Measurements from ENCODE around the gene CD74. TPM values are rescaled to one million over a fixed set of nuclear protein-coding genes. Genes with fewer than 3 reads are reported as not detected.
A peak's percentile ranks its signal among the peaks of the same experiment; 100 is the strongest.

The CD74 gene
- total RNA-seq, 4 donors from 2014 or later = 123 to 291 (median 160) TPM

GRCh38 chr5:150376799-150377771 is 35.6 kb downstream of the CD74 start:
- ATAC-seq = no peak

DNA sequence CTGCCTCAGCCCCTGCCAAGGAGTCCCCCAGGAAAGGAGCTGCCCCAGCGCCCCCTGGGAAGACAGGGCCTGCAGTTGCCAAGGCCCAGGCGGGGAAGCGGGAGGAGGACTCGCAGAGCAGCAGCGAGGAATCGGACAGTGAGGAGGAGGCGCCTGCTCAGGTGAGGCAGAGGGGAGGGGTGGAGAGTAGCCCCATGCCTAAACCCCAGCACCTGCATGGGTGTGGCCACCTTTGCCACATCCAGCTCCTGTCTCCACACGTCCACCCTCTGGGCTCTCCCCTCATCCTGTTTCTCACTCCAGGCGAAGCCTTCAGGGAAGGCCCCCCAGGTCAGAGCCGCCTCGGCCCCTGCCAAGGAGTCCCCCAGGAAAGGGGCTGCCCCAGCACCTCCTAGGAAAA is 38.1 kb downstream of the CD74 start:
- H3K4me1 ChIP-seq = no peaks in the 10 kb centered on the region
- ATAC-seq (no peak), DNase-seq (no peak)
- no peak overlapping the region for H3K4me3 ChIP-seq
- intact Hi-C loops (cut with DNase I; ENCODE audit: low total_unique reads) = no loop called here
- in situ Hi-C loops (cut with MboI; ENCODE audit: low sequenced_read_pairs in 4 of 4) = no loop called here
- no peak overlapping the region for H3K27ac ChIP-seq
- H3K36me3 ChIP-seq = peaks cover 0 to 99% of the 10 kb centered on the region in 2 donors
- H3K9me3 ChIP-seq = no peaks in the 10 kb centered on the region
- H3K27me3 ChIP-seq = no peaks in the 10 kb centered on the region
- TF ChIP-seq, protein P1, sequence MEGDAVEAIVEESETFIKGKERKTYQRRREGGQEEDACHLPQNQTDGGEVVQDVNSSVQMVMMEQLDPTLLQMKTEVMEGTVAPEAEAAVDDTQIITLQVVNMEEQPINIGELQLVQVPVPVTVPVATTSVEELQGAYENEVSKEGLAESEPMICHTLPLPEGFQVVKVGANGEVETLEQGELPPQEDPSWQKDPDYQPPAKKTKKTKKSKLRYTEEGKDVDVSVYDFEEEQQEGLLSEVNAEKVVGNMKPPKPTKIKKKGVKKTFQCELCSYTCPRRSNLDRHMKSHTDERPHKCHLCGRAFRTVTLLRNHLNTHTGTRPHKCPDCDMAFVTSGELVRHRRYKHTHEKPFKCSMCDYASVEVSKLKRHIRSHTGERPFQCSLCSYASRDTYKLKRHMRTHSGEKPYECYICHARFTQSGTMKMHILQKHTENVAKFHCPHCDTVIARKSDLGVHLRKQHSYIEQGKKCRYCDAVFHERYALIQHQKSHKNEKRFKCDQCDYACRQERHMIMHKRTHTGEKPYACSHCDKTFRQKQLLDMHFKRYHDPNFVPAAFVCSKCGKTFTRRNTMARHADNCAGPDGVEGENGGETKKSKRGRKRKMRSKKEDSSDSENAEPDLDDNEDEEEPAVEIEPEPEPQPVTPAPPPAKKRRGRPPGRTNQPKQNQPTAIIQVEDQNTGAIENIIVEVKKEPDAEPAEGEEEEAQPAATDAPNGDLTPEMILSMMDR (IDR thresholded peaks at IDR 0.05 in 4 of 5, conservative IDR thresholded peaks at IDR 0.05 in 1 of 5) = no peak
- no peak for TF ChIP-seq POLR2A (IDR thresholded peaks at IDR 0.05)

More at GRCh38 chr5:150376799-150377771, 35.6 kb downstream of the CD74 start:
- Histone ChIP-seq H3K4me3 (no peak overlapping the region), H3K4me1 (no peaks in the 10 kb centered on the region), H3K27ac (peak overlapping the region in 1 of 4 donors; percentile 12), H3K36me3 (peaks cover 0 to 99% of the 10 kb centered on the region in 2 donors), H3K27me3 (no peaks in the 10 kb centered on the region), H3K9me3 (no peaks in the 10 kb centered on the region)
- no peak for DNase-seq
- in situ Hi-C loops (cut with MboI; ENCODE audit: low sequenced_read_pairs in 4 of 4) (no loop called here), intact Hi-C loops (cut with DNase I; ENCODE audit: low total_unique reads) (no loop called here)
- no peak for TF ChIP-seq POLR2A (IDR thresholded peaks at IDR 0.05)
- TF ChIP-seq, protein P1 (IDR thresholded peaks at IDR 0.05 in 4 of 5, conservative IDR thresholded peaks at IDR 0.05 in 1 of 5) = no peak

DNA sequence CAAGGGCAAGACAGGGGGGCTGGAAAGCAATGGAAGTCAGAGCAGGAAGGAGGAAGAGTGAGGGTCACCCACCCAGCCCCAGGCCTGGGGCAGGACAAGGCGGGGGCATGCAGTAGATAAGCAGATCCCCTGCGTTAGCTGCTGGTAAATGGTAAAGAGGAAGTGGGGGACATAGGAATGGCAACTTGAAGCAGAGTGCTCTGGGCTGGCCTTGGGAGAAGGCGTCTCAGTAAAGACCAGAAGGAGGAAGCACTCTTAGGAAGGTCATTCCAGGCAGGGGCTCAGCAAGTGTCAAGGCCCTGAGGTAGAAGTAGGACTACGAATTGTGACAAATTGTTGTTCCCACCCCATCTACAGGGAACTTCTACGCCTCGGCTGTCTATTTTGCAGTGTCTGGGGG is 40.1 kb downstream of the CD74 start:
- H3K27ac ChIP-seq = no peak overlapping the region
- in situ Hi-C loops (cut with MboI; ENCODE audit: low sequenced_read_pairs in 4 of 4) = no loop called here
- no peak for DNase-seq

DNA sequence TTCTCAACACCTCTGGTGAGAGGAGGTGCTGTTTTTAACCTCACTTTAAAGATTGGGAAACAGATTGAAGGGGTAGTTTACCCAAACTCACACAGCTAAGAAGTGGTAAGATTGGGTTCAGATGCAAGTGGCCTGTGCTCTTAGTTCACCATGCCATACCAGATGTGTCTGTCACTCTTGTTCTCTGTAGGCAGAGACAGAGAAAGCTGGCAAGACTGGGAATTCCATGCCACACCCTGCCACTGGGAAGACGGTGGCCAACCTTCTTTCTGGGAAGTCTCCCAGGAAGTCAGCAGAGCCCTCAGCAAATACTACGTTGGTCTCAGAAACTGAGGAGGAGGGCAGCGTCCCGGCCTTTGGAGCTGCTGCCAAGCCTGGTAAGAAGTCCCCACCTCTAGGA is 44.2 kb downstream of the CD74 start:
- H3K36me3 ChIP-seq = peaks cover 0 to 93% of the 10 kb centered on the region in 2 donors
- TF ChIP-seq POLR2A (IDR thresholded peaks at IDR 0.05) = no peak
- TF ChIP-seq, protein P1 (IDR thresholded peaks at IDR 0.05 in 4 of 5, conservative IDR thresholded peaks at IDR 0.05 in 1 of 5) = no peak
- DNase-seq (peak; percentile 60 to 71), ATAC-seq (peak; percentile 88 to 98)
- intact Hi-C loops (cut with DNase I; ENCODE audit: low total_unique reads) (no loop called here), in situ Hi-C loops (cut with MboI; ENCODE audit: low sequenced_read_pairs in 4 of 4) (no loop called here)
- H3K27ac ChIP-seq = peak overlapping the region in 3 of 4 donors; percentile 52 to 67 (median 65)
- no peaks in the 10 kb centered on the region for H3K27me3 ChIP-seq
- H3K9me3 ChIP-seq = no peaks in the 10 kb centered on the region
- no peak overlapping the region for H3K4me3 ChIP-seq
- H3K4me1 ChIP-seq = peaks cover 10 to 13% of the 10 kb centered on the region in 2 donors

More for the DNA sequence above, 40.1 kb downstream of the CD74 start:
- intact Hi-C loops (cut with DNase I; ENCODE audit: low total_unique reads) = no loop called here
- Histone ChIP-seq H3K9me3 (no peaks in the 10 kb centered on the region), H3K27me3 (no peaks in the 10 kb centered on the region), H3K4me3 (no peak overlapping the region), H3K4me1 (peaks cover 10 to 13% of the 10 kb centered on the region in 2 donors), H3K36me3 (peaks cover 0 to 100% of the 10 kb centered on the region in 2 donors)
- TF ChIP-seq POLR2A (IDR thresholded peaks at IDR 0.05) = no peak
- TF ChIP-seq, protein P1 (IDR thresholded peaks at IDR 0.05 in 4 of 5, conservative IDR thresholded peaks at IDR 0.05 in 1 of 5) = no peak
- ATAC-seq = no peak

Data from gastrocnemius medialis (tissue), 4 donors.